ENCODE results near the gene IMMT.
"Not testable (repeated sequence)": the region's sequence is repeated elsewhere in the genome, so short reads cannot be mapped to it uniquely, and the experiment has no call there.

IMMT gene

DNA sequence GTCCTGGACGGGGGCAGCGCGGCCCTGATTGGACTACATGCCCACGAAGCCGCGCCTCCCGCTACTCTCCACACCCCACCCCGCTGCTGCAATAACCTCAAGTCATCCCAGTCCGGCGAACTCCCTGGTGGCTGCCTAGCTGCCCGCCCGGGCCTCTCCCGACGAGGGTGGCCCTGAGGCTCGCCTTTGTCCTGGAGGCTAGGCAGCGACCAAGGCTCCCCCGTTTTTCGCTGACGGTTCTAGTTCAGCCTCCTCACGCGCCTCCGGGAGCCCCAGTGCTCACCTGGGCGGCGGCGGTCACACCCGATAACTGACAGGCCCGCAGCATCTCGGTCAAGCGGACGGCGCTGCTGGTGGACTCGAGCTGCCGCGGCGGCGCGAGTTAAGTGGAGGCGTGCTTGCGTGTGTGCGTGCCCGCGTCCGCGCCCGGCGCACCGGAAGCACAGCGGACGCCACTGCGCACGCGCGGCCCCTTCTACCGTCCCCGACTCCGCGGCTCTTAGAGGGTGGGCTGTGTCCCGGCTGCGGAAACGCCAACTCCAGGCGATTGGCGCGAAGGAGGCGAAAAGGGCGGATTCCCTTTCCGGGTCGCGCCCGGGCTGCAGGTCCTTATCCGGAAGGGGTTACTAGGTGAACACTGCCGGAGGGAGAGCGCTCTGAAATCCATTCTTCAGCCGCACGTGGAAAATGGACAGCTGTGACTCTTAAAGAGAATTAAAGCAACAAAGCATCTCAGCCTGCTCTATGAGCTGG lies at the start of gene IMMT:
IMMT (minus strand) TSS at position 408 of the 753 bp plus-strand sequence; CDS start at position 328, 80 bp downstream.
- peak; percentile 92 for DNase-seq

DNA sequence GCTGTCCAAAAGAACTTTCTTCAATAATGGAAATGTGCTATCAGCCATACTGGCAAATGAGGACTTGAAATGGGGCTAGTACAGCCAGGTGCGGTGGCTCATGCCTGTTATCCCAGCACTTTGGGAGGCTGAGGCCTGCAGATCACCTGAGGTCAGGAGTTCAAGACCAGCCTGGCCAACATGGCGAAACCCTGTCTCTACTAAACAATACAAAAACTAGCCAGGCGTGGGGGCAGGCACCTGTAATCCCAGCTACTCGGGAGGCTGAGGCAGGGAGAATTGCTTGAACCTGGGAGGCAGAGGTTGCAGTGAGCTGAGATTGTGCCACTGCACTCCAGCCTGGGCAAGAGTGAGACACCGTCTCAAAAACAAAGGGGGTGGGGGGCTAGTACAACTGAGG lies 49.5 kb upstream of the IMMT start:
- not testable (repeated sequence) for DNase-seq

DNA sequence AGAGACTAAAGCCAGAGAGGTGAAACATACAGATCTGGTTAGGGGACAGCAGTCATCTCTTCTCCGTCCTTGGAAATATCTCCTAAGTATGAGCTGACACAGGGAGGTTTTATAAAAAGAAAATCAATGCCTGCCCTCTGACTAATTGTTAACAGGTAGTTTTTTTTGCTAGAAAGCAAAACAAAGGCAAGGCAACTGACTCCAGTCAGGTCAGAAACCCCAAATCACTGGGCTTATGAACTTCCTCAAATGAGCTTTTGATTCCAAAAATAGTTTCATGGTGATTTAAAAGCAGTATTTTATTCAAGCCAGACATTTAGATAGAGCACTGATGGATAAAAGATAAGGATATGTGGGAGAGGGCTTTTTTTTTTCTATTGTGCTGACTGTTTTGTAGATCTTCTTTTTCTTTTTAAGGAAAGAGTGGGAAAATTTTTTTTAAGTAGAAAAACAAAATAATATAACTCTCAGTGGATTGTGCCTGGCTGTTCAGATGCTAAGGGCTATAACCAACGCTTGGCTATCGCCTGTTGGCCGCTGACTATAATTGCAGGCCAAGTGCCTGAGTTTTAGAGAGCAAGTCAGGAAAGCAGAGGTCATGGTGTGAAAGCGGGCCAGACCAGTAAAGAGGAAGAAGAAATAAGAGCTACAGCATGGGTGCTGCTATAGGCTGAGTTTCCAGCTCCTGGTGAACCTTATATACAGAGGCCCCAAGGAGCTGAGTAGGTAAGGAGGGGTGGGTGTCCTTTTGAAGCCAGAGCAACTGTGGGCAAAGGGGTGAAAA lies 48.9 kb upstream of the IMMT start:
- no peak for DNase-seq

DNA sequence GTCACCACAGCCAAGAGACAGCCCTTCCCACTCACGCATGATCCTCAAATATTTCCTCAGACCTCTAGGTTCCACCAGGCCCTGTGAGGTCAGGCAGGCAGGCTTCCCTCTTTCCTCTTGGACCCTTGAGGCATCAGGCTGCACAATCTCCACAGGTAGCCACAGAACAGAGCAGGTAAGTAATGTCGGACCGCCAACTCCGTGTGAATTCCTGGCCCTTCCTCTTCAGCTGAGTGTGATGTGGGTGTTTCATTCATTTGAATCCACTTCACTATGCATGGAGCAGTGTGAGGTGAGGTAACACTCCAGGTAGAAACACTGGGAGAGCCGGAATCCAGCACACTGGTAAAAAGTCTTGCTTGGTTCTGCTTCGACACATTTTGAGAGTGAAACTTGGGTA lies 48.0 kb upstream of the IMMT start:
- DNase-seq: no peak

DNA sequence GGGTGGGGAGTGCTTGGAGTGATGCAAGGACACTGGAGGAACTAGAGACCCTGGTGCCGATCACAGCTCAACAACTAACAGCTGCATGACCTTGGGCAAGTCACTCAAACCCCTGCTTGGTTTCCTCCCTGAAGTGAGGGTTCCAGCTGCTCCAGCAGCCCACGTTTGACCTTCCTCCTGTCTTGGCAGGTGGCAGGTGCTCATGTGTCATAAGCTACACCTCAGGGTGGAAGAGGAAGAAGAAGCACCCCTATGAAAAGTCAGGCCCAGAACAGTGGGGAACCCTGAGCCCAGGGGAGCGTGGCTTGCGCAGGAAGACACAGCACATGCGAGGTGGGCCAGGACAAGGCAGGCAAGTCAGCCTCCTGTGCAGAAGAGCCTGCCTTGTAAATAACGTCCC lies 46.3 kb upstream of the IMMT start:
- DNase-seq: no peak

- DNase-seq: no peak
Observed at GRCh38 chr2:86240251-86240650, 45.0 kb upstream of the IMMT start.

- DNase-seq: no peak
Observed at GRCh38 chr2:86239745-86240144, 44.5 kb upstream of the IMMT start.

DNA sequence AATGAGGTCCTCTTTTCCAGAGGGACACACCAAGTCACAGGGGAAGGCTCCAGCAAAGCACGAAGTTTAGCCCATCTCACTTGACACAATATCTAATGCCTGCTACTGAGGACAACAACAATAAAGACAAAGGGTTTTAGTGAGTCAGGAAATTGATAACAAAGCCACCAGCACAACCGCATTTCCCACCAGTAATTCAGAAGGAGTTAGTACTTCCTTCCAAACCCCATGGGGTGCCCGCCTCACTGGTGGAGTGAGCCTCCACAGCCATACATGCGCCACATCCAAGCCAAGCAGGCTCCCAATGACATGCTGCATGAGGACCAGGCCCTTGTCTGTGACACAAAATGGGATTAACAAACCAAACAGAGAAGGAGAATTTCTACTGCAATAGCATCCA lies 44.1 kb upstream of the IMMT start:
- no peak for DNase-seq

GRCh38 chr2:86238354-86238753 lies 43.1 kb upstream of the IMMT start:
- DNase-seq: peak; percentile 42

DNA sequence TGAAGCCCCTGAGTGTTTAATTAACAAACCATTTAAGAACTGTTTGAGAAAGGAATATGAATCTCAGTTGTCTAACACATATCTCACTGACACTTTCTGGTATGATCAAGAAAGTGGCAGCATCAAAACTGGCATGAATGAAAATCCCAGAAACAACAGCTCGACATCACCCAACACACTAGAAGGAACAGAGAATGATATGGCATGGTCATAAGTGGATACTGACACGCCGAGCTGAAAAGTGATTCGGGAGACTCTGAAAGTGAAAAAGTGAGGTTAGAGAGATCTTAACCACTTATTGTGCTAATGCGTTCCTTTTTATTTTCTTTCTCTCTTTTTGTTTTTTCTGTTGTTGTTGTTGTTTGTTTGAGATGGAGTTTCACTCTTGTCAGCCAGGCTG lies 41.9 kb upstream of the IMMT start:
- DNase-seq: no peak

DNA sequence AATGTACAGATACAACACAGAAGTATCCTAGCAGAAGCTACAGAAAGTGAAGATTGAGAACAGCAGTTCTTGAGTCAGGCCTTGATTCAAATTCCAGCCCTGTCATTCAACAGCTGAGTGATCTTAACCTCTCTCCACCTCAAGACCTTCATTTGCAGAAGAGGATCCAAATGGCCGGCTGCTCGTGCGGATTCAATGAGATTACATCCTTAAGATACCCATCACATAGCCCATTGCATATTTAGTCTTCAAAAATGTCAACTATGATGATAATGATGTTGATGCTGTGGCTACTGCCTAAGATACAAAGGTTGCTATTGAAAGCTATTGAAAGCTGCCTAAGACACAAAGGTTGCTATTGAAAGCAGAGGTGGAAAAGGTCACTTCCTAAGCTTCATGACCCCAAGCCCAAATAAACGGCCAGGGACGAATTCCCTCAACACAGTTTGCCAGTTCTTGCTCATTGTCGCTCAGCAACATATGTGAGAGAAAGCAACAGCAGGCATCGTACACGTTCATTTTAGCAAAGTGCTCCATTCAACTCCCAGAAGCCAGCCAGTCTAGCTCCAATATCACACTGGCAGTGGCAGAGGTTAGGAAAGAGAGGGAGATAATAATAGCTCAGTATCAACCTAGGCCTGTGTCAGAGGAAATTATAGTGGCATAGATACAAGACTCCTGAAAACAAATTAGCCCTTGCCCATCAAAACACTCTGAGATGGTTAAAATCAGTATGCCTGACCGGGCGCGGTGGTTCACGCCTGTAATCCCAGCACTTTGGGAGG lies 40.1 kb upstream of the IMMT start:
- no peak for DNase-seq

- DNase-seq: no peak
Observed at GRCh38 chr2:86234563-86235131, 39.4 kb upstream of the IMMT start.

GRCh38 chr2:86233436-86233835 lies 38.2 kb upstream of the IMMT start:
- DNase-seq: no peak

- no peak for DNase-seq
Observed at GRCh38 chr2:86232910-86233309, 37.6 kb upstream of the IMMT start.

DNA sequence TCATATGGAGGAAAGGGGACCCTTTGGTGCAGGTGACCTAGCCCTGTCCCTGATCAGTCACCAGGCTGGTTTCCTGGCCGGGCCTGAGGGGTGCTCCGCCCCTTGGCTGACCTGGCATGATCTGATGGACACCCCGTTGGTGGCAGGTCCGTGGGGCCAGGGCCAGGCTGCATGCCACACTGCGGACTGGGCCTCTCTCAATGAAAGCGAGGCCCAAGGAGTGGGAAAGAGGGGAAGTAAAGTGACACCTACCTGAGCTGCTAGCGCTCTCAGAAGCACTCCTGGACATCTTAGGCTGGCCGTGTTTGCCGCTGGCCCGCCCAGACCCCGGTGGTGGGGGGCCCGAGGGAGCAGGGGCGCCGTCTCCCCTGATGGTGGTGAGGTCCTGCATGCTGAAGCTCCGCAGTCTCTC lies 37.1 kb upstream of the IMMT start:
- no peak for DNase-seq

GRCh38 chr2:86231680-86232372 lies 36.6 kb upstream of the IMMT start:
- DNase-seq: no peak

DNA sequence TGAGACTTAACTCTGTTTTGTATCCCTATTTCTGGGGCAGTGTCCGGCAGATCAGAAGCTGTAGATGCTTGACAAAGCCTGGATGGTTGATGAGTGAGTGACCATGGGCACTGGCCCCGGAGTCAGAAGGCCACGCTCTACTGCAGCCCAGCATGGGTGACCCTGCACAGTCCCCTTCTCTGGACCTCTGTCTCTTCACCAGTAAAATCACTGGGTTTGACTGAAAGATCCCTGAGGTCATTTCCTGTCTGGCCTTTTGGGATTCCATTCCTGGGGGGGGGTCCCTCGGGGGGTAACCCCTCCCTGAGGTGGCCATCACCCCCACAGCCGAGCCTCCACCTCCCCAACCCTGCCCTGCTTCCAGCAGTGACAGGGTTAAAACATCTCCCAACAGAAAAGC lies 35.7 kb upstream of the IMMT start:
- DNase-seq: no peak

GRCh38 chr2:86229221-86229620 lies 34.0 kb upstream of the IMMT start:
- DNase-seq: no peak

DNA sequence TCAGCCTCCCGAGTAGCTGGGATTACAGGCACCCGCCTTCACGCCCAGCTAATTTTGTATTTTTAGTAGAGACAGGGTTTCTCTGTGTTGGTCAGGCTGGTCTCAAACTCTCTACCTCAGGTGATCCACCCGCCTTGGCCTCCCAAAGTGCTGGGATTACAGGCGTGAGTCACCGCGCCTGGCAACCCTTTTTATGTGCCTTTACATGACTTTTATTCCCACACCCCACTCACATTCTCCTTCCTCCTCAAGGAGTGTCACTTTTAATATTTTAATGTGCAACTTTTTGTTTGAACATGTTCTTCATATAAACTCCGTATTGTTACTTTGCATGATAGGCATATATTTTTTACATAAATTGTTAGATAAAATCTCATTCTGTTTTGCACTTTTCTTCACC lies 33.3 kb upstream of the IMMT start:
- DNase-seq: not testable (repeated sequence)

- DNase-seq: no peak
Observed at GRCh38 chr2:86227685-86228084, 32.4 kb upstream of the IMMT start.

DNA sequence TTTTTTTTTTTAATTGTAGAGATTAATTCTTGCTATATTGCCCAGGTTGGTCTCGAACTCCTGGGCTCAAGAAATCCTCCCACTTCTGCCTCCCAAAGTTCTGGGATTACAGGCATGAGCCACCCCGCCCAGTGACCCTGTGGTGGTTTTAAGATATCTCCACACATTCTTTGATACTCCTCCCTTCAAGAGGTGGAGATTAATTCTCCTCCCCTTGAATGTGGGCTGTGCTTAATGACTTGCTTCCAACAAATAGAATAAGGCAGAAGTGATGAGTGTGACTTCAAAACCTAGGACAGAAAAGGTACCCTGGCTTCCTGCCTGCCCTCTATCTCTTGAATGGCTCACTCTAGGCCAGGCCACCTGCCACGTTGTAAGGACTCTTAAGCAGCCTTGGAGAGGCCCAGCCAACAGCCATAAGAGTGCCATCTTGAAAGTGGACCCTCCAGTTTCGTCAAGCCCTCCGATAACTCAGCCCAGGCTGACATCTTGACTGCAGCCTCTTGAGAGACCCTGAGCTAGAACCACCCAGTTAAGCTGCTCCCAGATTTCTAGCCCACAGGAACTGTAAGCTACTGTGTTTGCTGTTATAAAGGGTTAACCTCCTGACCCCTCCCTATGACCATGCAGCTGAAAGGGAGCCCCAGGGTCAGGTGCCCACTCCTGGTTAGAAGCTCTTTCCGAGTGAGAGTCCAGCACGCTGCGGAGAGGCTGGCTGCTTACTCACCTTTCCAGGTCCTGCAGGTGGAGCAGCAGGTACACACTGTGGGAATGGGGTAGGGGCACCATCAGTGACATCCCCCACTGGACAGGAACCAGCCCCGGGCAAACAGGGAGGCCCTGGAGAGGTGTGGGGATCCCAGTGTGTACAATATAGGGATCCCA lies 31.6 kb upstream of the IMMT start:
- DNase-seq: no peak

DNA sequence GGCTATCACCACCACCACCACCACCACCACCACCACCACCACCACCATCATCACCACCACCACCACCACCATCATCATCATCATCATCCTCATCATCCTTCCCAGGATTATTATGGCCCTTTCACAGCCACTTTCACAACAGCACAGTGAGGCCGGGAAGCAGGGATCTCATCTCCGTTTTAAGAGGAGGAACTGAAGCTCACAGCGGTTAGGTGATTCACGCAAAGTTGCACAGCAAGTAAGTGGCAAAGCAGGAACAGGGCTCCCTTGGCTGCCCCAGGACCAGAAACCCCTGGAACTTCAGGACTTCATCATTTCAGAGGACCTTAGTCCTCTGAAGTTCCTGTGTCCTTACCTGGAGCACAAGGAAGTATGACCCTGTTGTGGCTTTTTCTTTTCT lies 30.8 kb upstream of the IMMT start:
- no peak for DNase-seq
